ENCODE results near the gene CBY3. TPM values are rescaled to one million over a fixed set of nuclear protein-coding genes. Genes with fewer than 3 reads are reported as not detected.

The CBY3 gene
- total and polyA plus RNA-seq, 2 of the 13 experiments (the other 11 are each of a cell fraction or from before 2014, with no cell fraction given) = not detected

GRCh38 chr5:179680014-179680779, 637 bp downstream of the CBY3 start (continued):
- TF ChIP-seq PHF5A (CRISPR knock-in tag; IDR thresholded peaks at IDR 0.05; ENCODE audit: low read depth, unreplicated experiment) (no peak), JDP2 (CRISPR knock-in tag; IDR thresholded peaks at IDR 0.05; ENCODE audit: borderline replicate concordance) (no peak), ZNF678 (CRISPR knock-in tag; IDR thresholded peaks at IDR 0.05) (no peak), BRCA1 (CRISPR knock-in tag; IDR thresholded peaks at IDR 0.05) (no peak), ZNF766 (CRISPR knock-in tag; IDR thresholded peaks at IDR 0.05; ENCODE audit: borderline replicate concordance) (peak; percentile 60; the same call in 1 of the 2 replicates), ZNF230 (CRISPR knock-in tag; IDR thresholded peaks at IDR 0.05) (peak; percentile 1; the same call in 1 of the 2 replicates), FOXP1 (IDR thresholded peaks at IDR 0.05) (no peak), FOXP1 (CRISPR knock-in tag; IDR thresholded peaks at IDR 0.05) (peak; percentile 80), ZNF557 (CRISPR knock-in tag; IDR thresholded peaks at IDR 0.05) (0 out of 2 replicates have a peak, but pooled peaks have one; percentile 46), SNAPC2 (CRISPR knock-in tag; IDR thresholded peaks at IDR 0.05) (peak; percentile 87; the same call in 1 of the 2 replicates), RORA (CRISPR knock-in tag; IDR thresholded peaks at IDR 0.05) (no peak), GABPA (IDR thresholded peaks at IDR 0.05; ENCODE audit: low read depth, low read length) (no peak), GABPA (CRISPR knock-in tag; IDR thresholded peaks at IDR 0.05; ENCODE audit: low read depth) (no peak; the same call in 1 of the 2 replicates), PRDM4 (CRISPR knock-in tag; IDR thresholded peaks at IDR 0.05; ENCODE audit: borderline replicate concordance) (no peak), NR1H2 (CRISPR knock-in tag; IDR thresholded peaks at IDR 0.05; ENCODE audit: borderline replicate concordance, low read depth) (no peak), HDAC6 (IDR thresholded peaks at IDR 0.05; ENCODE audit: low read depth, low read length) (no peak), ZNF597 (CRISPR knock-in tag; IDR thresholded peaks at IDR 0.05) (no peak), SP140L (CRISPR knock-in tag; IDR thresholded peaks at IDR 0.05; ENCODE audit: borderline replicate concordance) (no peak), ZFX (CRISPR knock-in tag; IDR thresholded peaks at IDR 0.05; ENCODE audit: low read depth) (peak; percentile 31; the same call in 1 of the 2 replicates), RFXAP (CRISPR knock-in tag; IDR thresholded peaks at IDR 0.05; ENCODE audit: borderline replicate concordance) (no peak; the same call in 1 of the 2 replicates), KDM4B (CRISPR knock-in tag; IDR thresholded peaks at IDR 0.05) (0 out of 2 replicates have a peak, but pooled peaks have one; percentile 69)
- TF ChIP-seq, protein P1, sequence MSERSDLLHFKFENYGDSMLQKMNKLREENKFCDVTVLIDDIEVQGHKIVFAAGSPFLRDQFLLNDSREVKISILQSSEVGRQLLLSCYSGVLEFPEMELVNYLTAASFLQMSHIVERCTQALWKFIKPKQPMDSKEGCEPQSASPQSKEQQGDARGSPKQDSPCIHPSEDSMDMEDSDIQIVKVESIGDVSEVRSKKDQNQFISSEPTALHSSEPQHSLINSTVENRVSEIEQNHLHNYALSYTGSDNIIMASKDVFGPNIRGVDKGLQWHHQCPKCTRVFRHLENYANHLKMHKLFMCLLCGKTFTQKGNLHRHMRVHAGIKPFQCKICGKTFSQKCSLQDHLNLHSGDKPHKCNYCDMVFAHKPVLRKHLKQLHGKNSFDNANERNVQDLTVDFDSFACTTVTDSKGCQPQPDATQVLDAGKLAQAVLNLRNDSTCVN (CRISPR knock-in tag; IDR thresholded peaks at IDR 0.05; ENCODE audit: borderline replicate concordance) = no peak
- TF ChIP-seq, protein P2, sequence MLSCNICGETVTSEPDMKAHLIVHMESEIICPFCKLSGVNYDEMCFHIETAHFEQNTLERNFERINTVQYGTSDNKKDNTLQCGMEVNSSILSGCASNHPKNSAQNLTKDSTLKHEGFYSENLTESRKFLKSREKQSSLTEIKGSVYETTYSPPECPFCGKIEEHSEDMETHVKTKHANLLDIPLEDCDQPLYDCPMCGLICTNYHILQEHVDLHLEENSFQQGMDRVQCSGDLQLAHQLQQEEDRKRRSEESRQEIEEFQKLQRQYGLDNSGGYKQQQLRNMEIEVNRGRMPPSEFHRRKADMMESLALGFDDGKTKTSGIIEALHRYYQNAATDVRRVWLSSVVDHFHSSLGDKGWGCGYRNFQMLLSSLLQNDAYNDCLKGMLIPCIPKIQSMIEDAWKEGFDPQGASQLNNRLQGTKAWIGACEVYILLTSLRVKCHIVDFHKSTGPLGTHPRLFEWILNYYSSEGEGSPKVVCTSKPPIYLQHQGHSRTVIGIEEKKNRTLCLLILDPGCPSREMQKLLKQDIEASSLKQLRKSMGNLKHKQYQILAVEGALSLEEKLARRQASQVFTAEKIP (CRISPR knock-in tag; IDR thresholded peaks at IDR 0.05; ENCODE audit: borderline replicate concordance) = no peak

Data from HepG2 (cell line).